Trophoblast cell (in vitro differentiated cells and primary cell): ENCODE measurements around the gene YWHAQ.

Experiments used
- DNase-seq, 2 donors: peaks; one replicate each; pipeline ENCODE4 v3.0.0-alpha.2; 2016
- H2AFZ ChIP-seq: 2 replicates; pipeline ENCODE4 v1.6.1; 2013; ENCODE audit warnings: low read length, moderate library complexity, mild to moderate bottlenecking; ENCODE audit not compliant: insufficient read depth, poor library complexity
- H2AK5ac ChIP-seq: 2 replicates; pipeline ENCODE4 v1.6.1; 2013; ENCODE audit warnings: mild to moderate bottlenecking, low read length
- H2BK120ac ChIP-seq: 2 replicates; pipeline ENCODE4 v1.6.1; 2013; ENCODE audit warnings: low read length, mild to moderate bottlenecking, moderate library complexity; ENCODE audit not compliant: insufficient read depth, poor library complexity
- H2BK12ac ChIP-seq: 2 replicates; pipeline ENCODE4 v1.6.1; 2013; ENCODE audit warnings: mild to moderate bottlenecking, low read length, moderate library complexity
- H2BK5ac ChIP-seq: 2 replicates; pipeline ENCODE4 v1.6.1; 2013; ENCODE audit warnings: low read length, low read depth, moderate library complexity, mild to moderate bottlenecking; ENCODE audit not compliant: poor library complexity
- H3K14ac ChIP-seq: 2 replicates; pipeline ENCODE4 v1.6.1; 2013; ENCODE audit warnings: mild to moderate bottlenecking, low read length
- H3K18ac ChIP-seq: 2 replicates; pipeline ENCODE4 v1.6.1; 2013; ENCODE audit warnings: mild to moderate bottlenecking, low read length
- H3K23ac ChIP-seq: 2 replicates; pipeline ENCODE4 v1.6.1; 2013; ENCODE audit warnings: low read length
- H3K27ac ChIP-seq: 2 replicates; pipeline ENCODE4 v1.5.1; 2013; ENCODE audit warnings: low read depth, mild to moderate bottlenecking, inconsistent platforms, low read length, moderate library complexity
- H3K27me3 ChIP-seq: 2 replicates; pipeline ENCODE4 v1.6.1; 2013; ENCODE audit warnings: inconsistent platforms, mild to moderate bottlenecking, low read length, moderate library complexity; ENCODE audit not compliant: insufficient read depth
- H3K36me3 ChIP-seq, 2 experiments: 1 replicate in 1 of 2; 2 replicates in 1 of 2; pipeline ENCODE4 v1.6.1; 2013; ENCODE audit warnings: low read length in 2 of 2, mild to moderate bottlenecking in 2 of 2, moderate library complexity in 1 of 2; ENCODE audit not compliant: insufficient read depth in 2 of 2, control insufficient read depth in 1 of 2
- H3K4ac ChIP-seq: 2 replicates; pipeline ENCODE4 v1.6.1; 2013; ENCODE audit warnings: low read depth, mild to moderate bottlenecking, low read length, moderate library complexity
- H3K4me1 ChIP-seq, 2 experiments: 1 replicate in 1 of 2; 2 replicates in 1 of 2; pipeline ENCODE4 v1.6.1; 2013; ENCODE audit warnings: low read length in 2 of 2, mild to moderate bottlenecking in 2 of 2, moderate library complexity in 1 of 2; ENCODE audit not compliant: insufficient read depth in 2 of 2, control insufficient read depth in 1 of 2
- H3K4me2 ChIP-seq: 2 replicates; pipeline ENCODE4 v1.6.1; 2013; ENCODE audit warnings: inconsistent platforms, mild to moderate bottlenecking, low read length, moderate library complexity
- H3K4me3 ChIP-seq: 2 replicates; pipeline ENCODE4 v1.5.1; 2013; ENCODE audit warnings: mild to moderate bottlenecking, low read depth, low read length, inconsistent platforms
- H3K79me1 ChIP-seq: one replicate; pipeline ENCODE4 v1.6.1; 2013; ENCODE audit warnings: low read length
- H3K79me2 ChIP-seq: 2 replicates; pipeline ENCODE4 v1.6.1; 2013; ENCODE audit warnings: low read length, mild to moderate bottlenecking; ENCODE audit not compliant: control insufficient read depth, insufficient read depth, poor library complexity
- H3K9ac ChIP-seq: 2 replicates; pipeline ENCODE4 v1.6.1; 2013; ENCODE audit warnings: mild to moderate bottlenecking, low read length
- H3K9me3 ChIP-seq: 2 replicates; pipeline ENCODE4 v1.6.1; 2013; ENCODE audit warnings: low read depth, mild to moderate bottlenecking, control low read depth, inconsistent platforms, low read length; ENCODE audit not compliant: insufficient read depth
- H4K12ac ChIP-seq: 2 replicates; pipeline ENCODE4 v1.6.1; 2013; ENCODE audit warnings: low read depth, mild to moderate bottlenecking, low read length, moderate library complexity
- H4K8ac ChIP-seq: 2 replicates; pipeline ENCODE4 v1.6.1; 2013; ENCODE audit warnings: low read depth, mild to moderate bottlenecking, low read length, moderate library complexity
- H4K91ac ChIP-seq: one replicate; pipeline ENCODE4 v1.6.1; 2013; ENCODE audit warnings: low read depth, mild to moderate bottlenecking, low read length, moderate library complexity
- WGBS: extraction: QIAGEN DNeasy Blood & Tissue Kit; methylation state at CpG from one replicate; pipeline ENCODE4 v1.1.7; 2013; ENCODE audit warnings: missing lambda C conversion rate; ENCODE audit not compliant: insufficient read length, insufficient coverage; ENCODE audit errors: extremely low coverage; 5-methylcytosine and 5-hydroxymethylcytosine counted together

Gene YWHAQ

GRCh38 chr2:9663008-9663879 lies 32.4 kb upstream of the YWHAQ start:
- no peak overlapping the region for H3K14ac ChIP-seq
- WGBS, result no CpG with 5 or more reads among the region's 7 CpGs
- H3K27ac ChIP-seq, result no peak overlapping the region
- H3K9ac ChIP-seq, result no peak overlapping the region
- no peaks in the 10 kb centered on the region for H3K27me3 ChIP-seq
- H4K8ac ChIP-seq, result no peak overlapping the region
- no peak overlapping the region for H2AFZ ChIP-seq
- no peak overlapping the region for H3K4ac ChIP-seq
- H3K4me3 ChIP-seq, result no peak overlapping the region
- no peak overlapping the region for H4K91ac ChIP-seq
- no peak overlapping the region for H3K18ac ChIP-seq
- no peak overlapping the region for H4K12ac ChIP-seq
- no peak overlapping the region for H3K23ac ChIP-seq
- H3K79me2 ChIP-seq, result no peaks in the 10 kb centered on the region
- no peak overlapping the region for H2BK12ac ChIP-seq
- peaks cover 2% of the 10 kb centered on the region for H3K9me3 ChIP-seq
- H2BK120ac ChIP-seq, result no peak overlapping the region
- no peak overlapping the region for H2BK5ac ChIP-seq
- no peak overlapping the region for H3K4me2 ChIP-seq
- H3K36me3 ChIP-seq, result no peaks in the 10 kb centered on the region
- H3K4me1 ChIP-seq, result no peaks in the 10 kb centered on the region
- H2AK5ac ChIP-seq, result no peak overlapping the region
- H3K79me1 ChIP-seq, result no peaks in the 10 kb centered on the region
- no peak for DNase-seq

DNA sequence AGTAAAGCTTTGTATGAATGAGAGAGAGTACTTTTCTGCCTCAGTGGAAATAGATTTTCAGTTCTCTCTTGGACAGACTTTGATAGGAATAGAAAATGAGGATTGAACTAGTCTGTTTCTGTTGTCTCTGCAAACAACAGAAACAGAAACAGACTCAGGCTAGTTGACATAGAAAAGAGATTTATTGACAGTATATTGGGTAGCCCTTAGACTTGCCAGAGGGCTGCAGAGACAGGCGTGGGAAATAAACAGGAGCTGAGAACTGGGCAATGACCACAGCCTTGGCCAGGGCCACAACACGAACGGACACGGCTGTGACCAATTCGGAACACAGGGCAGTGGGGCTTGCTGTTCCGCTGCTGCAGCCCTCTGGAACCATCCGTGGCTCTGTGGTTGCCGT lies 30.5 kb upstream of the YWHAQ start:
- no peak overlapping the region for H3K4me3 ChIP-seq
- peaks cover 1 to 5% of the 10 kb centered on the region in 2 experiments for H3K4me1 ChIP-seq
- no peak overlapping the region for H2BK12ac ChIP-seq
- H2BK5ac ChIP-seq, result no peak overlapping the region
- no peak overlapping the region for H2AK5ac ChIP-seq
- no peak overlapping the region for H3K27ac ChIP-seq
- H4K12ac ChIP-seq, result no peak overlapping the region
- no peak overlapping the region for H3K4ac ChIP-seq
- H3K36me3 ChIP-seq, result no peaks in the 10 kb centered on the region
- no peak overlapping the region for H2AFZ ChIP-seq
- H3K9me3 ChIP-seq, result peaks cover 2% of the 10 kb centered on the region
- H3K4me2 ChIP-seq, result no peak overlapping the region
- no peak for DNase-seq
- no peak overlapping the region for H2BK120ac ChIP-seq
- H4K8ac ChIP-seq, result no peak overlapping the region
- H4K91ac ChIP-seq, result no peak overlapping the region
- H3K23ac ChIP-seq, result no peak overlapping the region
- H3K14ac ChIP-seq, result no peak overlapping the region
- no peaks in the 10 kb centered on the region for H3K27me3 ChIP-seq
- WGBS, result no CpG with 5 or more reads among the region's 8 CpGs
- no peaks in the 10 kb centered on the region for H3K79me2 ChIP-seq
- no peaks in the 10 kb centered on the region for H3K79me1 ChIP-seq
- no peak overlapping the region for H3K18ac ChIP-seq
- no peak overlapping the region for H3K9ac ChIP-seq

GRCh38 chr2:9660781-9661180 lies 30.0 kb upstream of the YWHAQ start:
- no peak overlapping the region for H3K23ac ChIP-seq
- no CpG with 5 or more reads among the region's 7 CpGs for WGBS
- H3K14ac ChIP-seq, result no peak overlapping the region
- H2AFZ ChIP-seq, result no peak overlapping the region
- no peaks in the 10 kb centered on the region for H3K27me3 ChIP-seq
- no peak overlapping the region for H3K27ac ChIP-seq
- no peaks in the 10 kb centered on the region for H3K79me2 ChIP-seq
- H4K12ac ChIP-seq, result no peak overlapping the region
- H4K8ac ChIP-seq, result no peak overlapping the region
- no peak overlapping the region for H2AK5ac ChIP-seq
- H3K36me3 ChIP-seq, result no peaks in the 10 kb centered on the region
- no peak overlapping the region for H3K4ac ChIP-seq
- H3K4me3 ChIP-seq, result no peak overlapping the region
- H2BK12ac ChIP-seq, result no peak overlapping the region
- no peak overlapping the region for H4K91ac ChIP-seq
- no peak overlapping the region for H3K9ac ChIP-seq
- H3K9me3 ChIP-seq, result peaks cover 2% of the 10 kb centered on the region
- no peaks in the 10 kb centered on the region for H3K79me1 ChIP-seq
- no peak overlapping the region for H2BK120ac ChIP-seq
- no peak overlapping the region for H3K4me2 ChIP-seq
- no peak overlapping the region for H2BK5ac ChIP-seq
- H3K18ac ChIP-seq, result no peak overlapping the region
- DNase-seq, result no peak
- H3K4me1 ChIP-seq, result peaks cover 1 to 5% of the 10 kb centered on the region in 2 experiments

- H3K27ac ChIP-seq, result no peak overlapping the region
- H2AK5ac ChIP-seq, result no peak overlapping the region
- no peak overlapping the region for H4K91ac ChIP-seq
- peaks cover 6 to 10% of the 10 kb centered on the region in 2 experiments for H3K4me1 ChIP-seq
- no peak overlapping the region for H3K4ac ChIP-seq
- no peak overlapping the region for H3K9ac ChIP-seq
- DNase-seq, result no peak
- no peak overlapping the region for H3K14ac ChIP-seq
- no peak overlapping the region for H2BK12ac ChIP-seq
- no peak overlapping the region for H3K23ac ChIP-seq
- no peak overlapping the region for H2BK120ac ChIP-seq
- no peak overlapping the region for H4K12ac ChIP-seq
- H3K36me3 ChIP-seq, result no peaks in the 10 kb centered on the region
- H3K9me3 ChIP-seq, result peaks cover 2% of the 10 kb centered on the region
- H4K8ac ChIP-seq, result no peak overlapping the region
- H2AFZ ChIP-seq, result no peak overlapping the region
- no peaks in the 10 kb centered on the region for H3K79me2 ChIP-seq
- no peak overlapping the region for H3K4me3 ChIP-seq
- no peak overlapping the region for H2BK5ac ChIP-seq
- H3K18ac ChIP-seq, result no peak overlapping the region
- no CpG with 5 or more reads among the region's 15 CpGs for WGBS
- no peaks in the 10 kb centered on the region for H3K27me3 ChIP-seq
- H3K4me2 ChIP-seq, result no peak overlapping the region
- H3K79me1 ChIP-seq, result peaks cover 2% of the 10 kb centered on the region
These were observed 29.4 kb upstream of the YWHAQ start for GRCh38 chr2:9660154-9660553.
